HepG2 (cell line): ENCODE results near the gene SEC61A2. TPM values are rescaled to one million over a fixed set of nuclear protein-coding genes. Genes with fewer than 3 reads are reported as not detected.

Experiments used
- AGO2 ChIP-seq: fragments of 200-400 bp; formaldehyde crosslinking; optimal IDR thresholded peaks from 2 replicates; pipeline ENCODE3; 2017; ENCODE audit warnings: mild to moderate bottlenecking, low read depth, low read length, moderate library complexity
- ARHGAP35 ChIP-seq: sonication (generic); formaldehyde crosslinking; IDR thresholded peaks from 2 replicates; pipeline ENCODE4 v1.9.0; 2022; ENCODE audit warnings: mild to moderate bottlenecking, inconsistent platforms, moderate library complexity, missing genetic modification reagents, borderline replicate concordance
- CEBPG ChIP-seq: IDR thresholded peaks from 2 replicates; pipeline ENCODE4 v1.6.1; 2016
- CENPX ChIP-seq: sonication (generic); formaldehyde crosslinking; IDR thresholded peaks from 2 replicates; pipeline ENCODE4 v1.9.0; 2021; ENCODE audit warnings: mild to moderate bottlenecking, missing genetic modification reagents, moderate library complexity
- GZF1 ChIP-seq: sonication (generic); formaldehyde crosslinking; IDR thresholded peaks from 2 replicates; pipeline ENCODE4 v1.5.1; 2020; ENCODE audit warnings: mild to moderate bottlenecking, missing genetic modification reagents
- JUN ChIP-seq: sonication (generic); formaldehyde crosslinking; IDR thresholded peaks from 2 replicates; pipeline ENCODE4 v1.4.0; 2020; ENCODE audit warnings: mild to moderate bottlenecking, missing genetic modification reagents
- MYC ChIP-seq: sonication (generic); formaldehyde crosslinking; IDR thresholded peaks from 2 replicates; pipeline ENCODE4 v1.9.0; 2021; ENCODE audit warnings: missing genetic modification reagents, borderline replicate concordance
- MZF1 ChIP-seq: sonication (generic); formaldehyde crosslinking; IDR thresholded peaks from 2 replicates; pipeline ENCODE4 v1.8.1; 2023; ENCODE audit warnings: mild to moderate bottlenecking, missing genetic modification reagents, borderline replicate concordance
- NAIF1 ChIP-seq: sonication (generic); formaldehyde crosslinking; IDR thresholded peaks from 2 replicates; pipeline ENCODE4 v1.5.0; 2020; ENCODE audit warnings: mild to moderate bottlenecking, missing genetic modification reagents, borderline replicate concordance
- PRDM10 ChIP-seq: sonication (generic); formaldehyde crosslinking; IDR thresholded peaks from 2 replicates; pipeline ENCODE4 v1.4.0; 2020; ENCODE audit warnings: low read depth, missing genetic modification reagents
- RAD21 ChIP-seq: fragments of 450-650 bp; formaldehyde crosslinking; IDR thresholded peaks from 2 replicates; pipeline ENCODE4 v1.5.0; 2020; ENCODE audit warnings: mild to moderate bottlenecking
- RCOR2 ChIP-seq: IDR thresholded peaks from 2 replicates; pipeline ENCODE4 v1.6.1; 2016; ENCODE audit warnings: missing biosample characterization, missing genetic modification reagents
- SIX4 ChIP-seq: sonication (generic); formaldehyde crosslinking; IDR thresholded peaks from 2 replicates; pipeline ENCODE4 v1.4.0; 2020; ENCODE audit warnings: missing genetic modification reagents
- SMAD3 ChIP-seq: sonication (generic); formaldehyde crosslinking; IDR thresholded peaks from 2 replicates; pipeline ENCODE4 v1.4.0; 2020; ENCODE audit warnings: missing genetic modification reagents
- STAT5B ChIP-seq: sonication (generic); formaldehyde crosslinking; IDR thresholded peaks from 2 replicates; pipeline ENCODE4 v1.4.0; 2020; ENCODE audit warnings: missing genetic modification reagents
- UBTF ChIP-seq: sonication (generic); formaldehyde crosslinking; IDR thresholded peaks from 2 replicates; pipeline ENCODE4 v1.4.0; 2020; ENCODE audit warnings: mild to moderate bottlenecking, missing genetic modification reagents
- ZNF143 ChIP-seq: sonication (generic); formaldehyde crosslinking; IDR thresholded peaks from 2 replicates; pipeline ENCODE4 v1.4.0; 2020; ENCODE audit warnings: missing genetic modification reagents
- ZNF550 ChIP-seq: sonication (generic); formaldehyde crosslinking; IDR thresholded peaks from 2 replicates; pipeline ENCODE4 v1.4.0; 2020; ENCODE audit warnings: mild to moderate bottlenecking, missing genetic modification reagents, borderline replicate concordance
- ZNF83 ChIP-seq: sonication (generic); formaldehyde crosslinking; IDR thresholded peaks from 2 replicates; pipeline ENCODE4 v1.4.0; 2020; ENCODE audit warnings: missing genetic modification reagents, mild to moderate bottlenecking, borderline replicate concordance
- ZNF883 ChIP-seq: sonication (generic); formaldehyde crosslinking; IDR thresholded peaks from 2 replicates; pipeline ENCODE4 v1.5.1; 2020; ENCODE audit warnings: mild to moderate bottlenecking, missing genetic modification reagents; ENCODE audit errors: not compliant biosample characterization
- polyA plus RNA-seq, 8 experiments: library from polyadenylated mRNA; depleted of rRNA in 3 of 8; stranded (reverse) in 7 of 8; unstranded in 1 of 8; fragments of >200 nt; fragmentation: Illumina TruSeq in 4 of 8; extraction: Trizol in 4 of 8; gene quantifications; 2 replicates each; pipeline versions ENCODE4 v1.2.1 to v1.2.3, GENCODE V29; 2011 to 2016; ENCODE audit warnings: low read depth in 4 of 8, missing spikeins in 1 of 8, mixed read lengths in 1 of 8; ENCODE audit not compliant: insufficient read depth in 1 of 8
- total RNA-seq, 5 experiments: library from RNA; depleted of rRNA; stranded (reverse); fragments of >200 nt; fragmentation: Illumina TruSeq; extraction: Trizol; gene quantifications; 2 replicates each; pipeline ENCODE4 v1.2.3, GENCODE V29; 2016; ENCODE audit warnings: low read depth in 1 of 5
- TF ChIP-seq, protein P1 (sequence below): sonication (generic); formaldehyde crosslinking; IDR thresholded peaks from 2 replicates; pipeline ENCODE4 v1.5.0; 2020; ENCODE audit warnings: missing genetic modification reagents, mild to moderate bottlenecking, borderline replicate concordance
- TF ChIP-seq, protein P2 (sequence below): sonication (generic); formaldehyde crosslinking; IDR thresholded peaks from 2 replicates; pipeline ENCODE4 v1.4.0; 2020; ENCODE audit warnings: missing genetic modification reagents; ENCODE audit errors: not compliant biosample characterization

The SEC61A2 gene
- total and polyA plus RNA-seq, 2 of the 13 experiments (the other 11 are each of a cell fraction or from before 2014, with no cell fraction given), result 5.5 to 7.4 TPM

DNA sequence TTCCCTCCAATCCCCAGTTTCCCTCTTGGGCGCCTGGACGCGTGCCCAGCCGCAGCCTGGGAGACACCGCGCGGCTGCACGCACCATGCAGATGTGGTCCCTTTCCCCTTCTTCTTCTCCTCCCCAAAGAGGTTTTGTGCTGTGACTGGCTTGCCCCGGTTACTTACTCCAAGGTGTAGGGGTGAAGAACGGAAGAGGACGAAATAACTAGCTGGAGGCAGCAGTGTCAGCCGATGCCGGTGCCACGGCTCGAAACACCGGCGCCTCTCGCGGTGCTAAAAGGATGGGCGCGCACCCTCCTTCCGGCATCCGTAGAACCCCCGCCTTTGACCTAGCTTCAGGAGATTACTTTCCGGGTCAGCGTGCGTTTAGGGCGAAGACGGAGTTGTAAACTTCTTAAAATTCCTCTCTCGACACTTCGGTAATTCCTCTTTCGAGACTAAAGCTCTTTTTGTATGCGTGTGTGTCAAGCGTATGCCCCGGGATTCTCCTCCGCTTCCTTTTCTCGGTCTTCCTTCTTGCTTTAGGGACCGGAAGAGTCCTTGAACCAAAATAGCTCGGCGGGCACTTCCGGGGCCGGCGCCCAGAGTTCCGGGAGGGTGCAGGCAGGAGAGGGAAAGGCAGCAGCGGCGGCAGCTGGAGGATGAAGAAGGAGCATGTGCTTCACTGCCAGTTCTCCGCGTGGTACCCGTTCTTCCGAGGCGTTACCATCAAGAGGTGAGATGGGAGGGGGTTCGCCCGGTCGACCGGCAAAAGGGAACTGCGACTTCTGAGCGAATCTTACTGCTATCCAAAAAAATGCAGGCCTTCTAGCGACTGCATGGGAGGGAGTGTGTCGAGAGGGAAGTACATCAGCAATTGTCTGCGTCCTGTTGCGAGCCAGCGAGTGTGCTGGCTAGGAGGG is 66.4 kb downstream of the SEC61A2 start, which contains the start of the genes CDC123 and NUDT5 (continued):
- TF ChIP-seq JUN (CRISPR knock-in tag) (no peak), ZNF550 (CRISPR knock-in tag) (no peak), RAD21 (CRISPR knock-in tag) (peak; percentile 1; the same call in 1 of the 2 replicates), ZNF883 (no peak), CEBPG (CRISPR knock-in tag) (no peak), ZNF83 (CRISPR knock-in tag) (0 out of 2 replicates have a peak, but pooled peaks have one; percentile 60), NAIF1 (CRISPR knock-in tag) (no peak), UBTF (CRISPR knock-in tag) (peak; percentile 50; the same call in 1 of the 2 replicates), AGO2 (no peak), STAT5B (CRISPR knock-in tag) (0 out of 2 replicates have a peak, but pooled peaks have one; percentile 20), ARHGAP35 (CRISPR knock-in tag) (peak; percentile 36; the same call in 1 of the 2 replicates), GZF1 (CRISPR knock-in tag) (peak; percentile 25; the same call in 1 of the 2 replicates), SMAD3 (CRISPR knock-in tag) (no peak), SIX4 (CRISPR knock-in tag) (no peak), MYC (CRISPR knock-in tag) (peak; percentile 92), PRDM10 (CRISPR knock-in tag) (no peak), RCOR2 (CRISPR knock-in tag) (no peak), MZF1 (CRISPR knock-in tag) (no peak), ZNF143 (peak; percentile 30; the same call in 1 of the 2 replicates), CENPX (CRISPR knock-in tag) (no peak)
- TF ChIP-seq, protein P1, sequence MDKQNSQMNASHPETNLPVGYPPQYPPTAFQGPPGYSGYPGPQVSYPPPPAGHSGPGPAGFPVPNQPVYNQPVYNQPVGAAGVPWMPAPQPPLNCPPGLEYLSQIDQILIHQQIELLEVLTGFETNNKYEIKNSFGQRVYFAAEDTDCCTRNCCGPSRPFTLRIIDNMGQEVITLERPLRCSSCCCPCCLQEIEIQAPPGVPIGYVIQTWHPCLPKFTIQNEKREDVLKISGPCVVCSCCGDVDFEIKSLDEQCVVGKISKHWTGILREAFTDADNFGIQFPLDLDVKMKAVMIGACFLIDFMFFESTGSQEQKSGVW (CRISPR knock-in tag), result no peak
- TF ChIP-seq, protein P2, sequence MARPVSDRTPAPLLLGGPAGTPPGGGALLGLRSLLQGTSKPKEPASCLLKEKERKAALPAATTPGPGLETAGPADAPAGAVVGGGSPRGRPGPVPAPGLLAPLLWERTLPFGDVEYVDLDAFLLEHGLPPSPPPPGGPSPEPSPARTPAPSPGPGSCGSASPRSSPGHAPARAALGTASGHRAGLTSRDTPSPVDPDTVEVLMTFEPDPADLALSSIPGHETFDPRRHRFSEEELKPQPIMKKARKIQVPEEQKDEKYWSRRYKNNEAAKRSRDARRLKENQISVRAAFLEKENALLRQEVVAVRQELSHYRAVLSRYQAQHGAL (CRISPR knock-in tag), result no peak
